CD4-positive, alpha-beta T cell treated with Interleukin-21 for 1 hour (primary cell): ENCODE measurements around the gene ADCY2.
"Not testable (repeated sequence)": the region's sequence is repeated elsewhere in the genome, so short reads cannot be mapped to it uniquely, and the experiment has no call there.

Source experiments
- DNase-seq: peaks from one replicate; pipeline ENCODE4 v3.0.0-alpha.2; 2020

Gene ADCY2

DNA sequence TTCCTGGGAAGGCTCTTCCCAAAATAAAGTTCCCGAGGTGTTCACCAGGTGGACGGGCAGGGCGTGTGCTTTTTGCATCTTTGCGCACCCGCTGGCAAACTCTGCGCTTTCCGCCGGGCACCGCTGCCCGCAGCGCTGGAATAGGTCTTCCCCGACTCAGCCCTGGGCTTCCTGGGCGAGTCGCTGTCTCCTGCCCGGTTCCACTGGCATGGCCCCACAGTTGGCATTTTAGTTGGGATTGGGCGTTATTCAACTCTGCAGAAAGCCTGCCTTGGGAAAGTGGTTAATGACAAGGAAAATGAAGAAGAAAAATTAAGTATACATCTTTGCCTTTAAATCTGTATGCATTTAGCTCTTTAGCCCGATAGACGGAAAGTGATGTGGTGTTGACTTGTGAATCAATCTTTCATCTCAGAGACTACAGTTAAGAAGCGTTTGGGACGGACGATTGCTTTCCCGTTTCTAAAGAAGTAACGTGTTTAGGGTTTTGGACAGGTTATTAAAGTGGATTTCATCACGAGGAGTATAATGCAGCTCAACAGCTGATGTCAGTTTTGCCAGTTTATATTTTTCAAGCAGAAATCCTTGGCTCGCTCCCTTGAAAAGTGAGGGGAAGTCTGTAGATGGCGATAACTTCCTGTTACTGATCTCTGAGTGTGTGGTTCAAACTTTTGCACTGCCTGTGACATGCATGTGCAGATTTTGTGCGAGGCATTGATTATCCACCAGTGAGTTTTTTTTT, 946 bp downstream of the ADCY2 start:
- no peak for DNase-seq

DNA sequence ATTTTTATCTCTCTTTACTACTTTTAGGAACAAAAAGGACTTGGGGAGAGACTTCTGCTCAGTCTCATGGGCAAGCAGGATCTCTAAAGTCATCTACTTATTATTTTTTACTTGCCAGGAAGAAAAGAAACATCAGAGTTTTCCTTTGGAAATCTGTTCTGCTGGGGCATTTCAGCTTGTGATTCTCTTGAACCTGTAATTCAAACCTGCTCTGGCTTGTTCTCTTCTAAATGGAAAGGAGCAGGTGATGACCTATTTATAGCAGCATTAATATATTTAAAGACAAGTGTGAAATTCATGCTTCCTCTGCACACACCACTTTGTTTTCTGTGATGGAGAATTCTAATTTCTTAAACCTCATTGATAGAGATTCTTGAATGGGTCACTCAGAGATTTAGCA, 2.0 kb downstream of the ADCY2 start:
- no peak for DNase-seq

DNA sequence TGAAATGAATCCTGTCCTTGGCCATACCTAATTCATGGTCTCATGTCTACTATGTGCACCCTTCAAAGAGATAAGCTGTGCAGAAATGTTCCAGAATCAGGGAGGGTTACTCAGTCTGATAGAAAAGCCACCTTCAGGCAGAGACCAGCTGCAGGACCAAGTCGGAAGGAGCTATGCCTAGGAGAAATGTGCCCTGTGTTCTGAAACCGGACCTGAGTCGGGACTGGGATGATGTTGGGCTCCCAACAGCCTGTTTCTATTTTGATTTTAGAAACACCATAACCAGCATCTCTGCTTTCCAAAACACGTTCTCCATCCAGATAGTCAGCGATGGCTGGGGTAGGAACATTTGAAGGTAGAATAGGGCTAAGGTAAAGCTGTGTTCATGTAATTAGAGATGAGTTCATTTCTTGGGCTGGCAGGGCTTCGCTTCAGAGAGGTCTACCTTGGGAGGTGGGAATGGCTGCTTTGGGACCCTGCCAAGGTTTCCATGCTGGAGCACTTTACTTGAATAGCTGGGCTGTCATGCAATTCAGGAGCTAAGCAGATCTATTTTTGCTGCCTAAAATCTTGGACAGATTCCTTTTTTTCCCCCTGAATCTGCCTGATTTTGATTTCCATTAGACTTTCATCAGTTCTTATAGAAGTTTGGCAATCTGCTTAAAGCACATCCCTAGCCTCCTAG, 2.8 kb downstream of the ADCY2 start:
- no peak for DNase-seq

DNA sequence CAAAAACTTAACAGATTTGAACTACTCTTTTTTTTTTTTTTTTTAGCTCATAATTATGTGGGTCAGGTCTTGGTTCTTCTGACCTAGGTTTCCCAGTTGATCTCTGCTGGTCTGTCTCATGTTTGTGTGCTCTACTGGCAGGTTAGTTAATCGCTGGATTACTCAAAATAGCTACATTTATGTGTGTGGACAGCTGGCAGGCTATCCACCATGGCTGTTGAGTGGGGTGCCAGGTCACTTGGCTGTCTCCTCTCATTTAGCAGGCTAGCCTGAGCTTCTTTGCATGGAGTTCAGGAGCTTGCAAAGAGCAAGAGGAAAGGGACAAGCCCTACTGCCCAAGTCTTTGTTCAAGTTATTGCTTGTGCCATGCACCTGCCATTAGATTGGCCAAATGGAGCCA, 9.3 kb downstream of the ADCY2 start:
- DNase-seq = no peak

DNA sequence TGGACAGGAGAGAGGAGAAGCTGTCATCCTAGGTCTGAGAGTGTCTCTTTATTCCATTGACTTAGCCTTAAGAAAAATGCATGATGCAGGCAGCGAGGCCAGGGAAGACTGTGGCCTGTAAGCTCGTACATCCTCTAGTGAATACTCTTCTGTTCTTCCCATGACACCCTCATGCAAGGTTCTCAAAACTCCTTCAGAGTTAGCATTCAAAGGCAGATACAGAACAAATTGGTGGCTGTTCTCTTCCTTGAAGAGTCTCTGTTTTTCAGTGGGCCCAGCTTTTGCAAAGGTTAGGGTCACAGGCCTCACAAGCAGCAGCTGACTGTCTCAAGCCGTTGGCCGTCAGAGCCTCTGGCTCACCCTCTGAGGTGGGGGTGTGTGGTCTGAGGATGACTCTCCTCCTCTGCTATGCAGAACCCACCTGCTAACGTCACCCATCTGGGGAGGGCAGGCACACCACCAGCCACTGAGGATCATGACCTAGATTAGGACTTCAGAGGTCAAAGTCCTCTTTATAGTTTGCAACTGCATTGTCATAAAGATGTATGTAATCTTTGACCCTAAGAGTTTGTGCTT, 15.1 kb downstream of the ADCY2 start:
- DNase-seq = no peak

DNA sequence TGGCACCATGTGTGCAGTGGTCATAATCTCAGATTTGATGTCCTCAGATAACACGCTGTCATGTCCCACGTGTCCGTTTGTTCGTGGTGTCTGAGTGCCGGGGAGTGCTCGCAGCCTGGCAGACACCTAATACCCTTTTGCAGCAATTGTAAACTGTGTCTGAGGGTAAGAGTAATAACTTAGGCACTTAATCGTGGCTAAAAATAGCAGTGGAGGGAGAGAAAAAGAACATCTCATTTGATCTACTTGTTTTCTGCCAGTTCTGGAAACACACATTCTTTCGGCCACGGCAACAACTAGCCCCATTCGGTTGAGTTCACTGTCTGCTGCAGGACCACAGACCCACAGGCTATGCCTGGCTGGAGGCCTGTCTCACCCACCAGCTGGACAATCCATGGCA, 16.5 kb downstream of the ADCY2 start:
- no peak for DNase-seq

DNA sequence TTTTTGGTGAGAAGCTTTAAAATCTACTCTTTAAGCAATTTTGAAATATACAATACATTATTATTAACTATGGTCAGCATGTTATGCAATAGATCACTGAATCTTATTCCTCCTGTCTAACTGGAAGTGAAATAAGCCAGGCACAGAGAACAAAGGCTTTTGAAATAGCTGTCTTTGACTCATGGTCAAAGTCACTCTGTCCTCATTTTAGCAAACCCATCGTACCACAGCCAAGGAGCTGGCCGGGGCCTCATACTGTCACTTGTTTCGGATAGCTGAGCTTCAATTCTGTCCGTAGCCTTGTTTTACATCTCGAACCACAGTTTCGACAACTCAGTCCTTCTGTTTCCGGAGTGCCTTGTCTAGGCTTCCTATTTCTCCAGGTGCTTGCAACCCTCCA, 19.2 kb downstream of the ADCY2 start:
- no peak for DNase-seq

DNA sequence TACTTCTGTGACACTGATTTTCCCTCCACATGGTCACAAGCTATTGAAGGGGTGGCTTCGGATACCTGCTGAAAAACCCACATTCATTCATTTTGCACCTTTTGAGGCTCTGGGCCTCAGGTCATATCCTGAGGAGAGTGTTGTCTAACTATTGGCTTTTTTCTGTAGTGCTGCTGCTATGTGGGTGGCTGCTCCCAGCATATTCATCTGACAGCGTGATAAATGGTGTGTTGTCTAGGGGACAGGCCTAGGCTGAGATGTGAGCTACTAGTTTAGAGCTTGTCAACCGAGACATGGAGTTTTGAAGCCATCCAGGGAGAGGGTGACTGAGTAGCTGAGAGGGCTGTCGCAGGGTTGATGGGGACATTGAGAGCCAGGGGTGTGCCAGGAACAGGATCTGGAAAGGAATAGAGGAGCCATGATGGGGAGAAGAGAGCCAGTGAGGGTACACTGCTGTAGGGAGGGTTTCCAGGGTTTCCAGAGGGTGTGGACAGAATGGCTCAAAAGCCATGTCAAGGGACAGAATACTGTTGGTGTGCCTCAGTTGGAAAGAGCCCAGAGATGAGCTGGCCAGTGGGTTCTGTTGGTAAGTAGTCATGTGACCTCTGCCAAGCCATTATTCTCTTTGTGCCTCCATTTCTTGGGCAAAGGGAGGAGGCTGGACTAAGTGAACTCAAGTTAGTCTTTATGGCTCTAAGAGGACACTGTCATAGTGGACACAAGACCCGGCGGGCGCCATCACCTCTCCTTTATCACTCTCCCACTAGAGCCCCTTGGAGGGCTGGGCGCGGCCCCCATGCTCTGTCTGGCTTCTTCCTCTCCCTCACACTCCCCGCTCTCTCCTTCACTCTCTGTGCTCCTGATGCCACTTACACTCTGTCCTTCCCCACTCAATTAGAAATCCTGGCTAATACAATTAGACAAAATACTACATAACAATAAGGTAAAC, 19.9 kb downstream of the ADCY2 start:
- no peak for DNase-seq

DNA sequence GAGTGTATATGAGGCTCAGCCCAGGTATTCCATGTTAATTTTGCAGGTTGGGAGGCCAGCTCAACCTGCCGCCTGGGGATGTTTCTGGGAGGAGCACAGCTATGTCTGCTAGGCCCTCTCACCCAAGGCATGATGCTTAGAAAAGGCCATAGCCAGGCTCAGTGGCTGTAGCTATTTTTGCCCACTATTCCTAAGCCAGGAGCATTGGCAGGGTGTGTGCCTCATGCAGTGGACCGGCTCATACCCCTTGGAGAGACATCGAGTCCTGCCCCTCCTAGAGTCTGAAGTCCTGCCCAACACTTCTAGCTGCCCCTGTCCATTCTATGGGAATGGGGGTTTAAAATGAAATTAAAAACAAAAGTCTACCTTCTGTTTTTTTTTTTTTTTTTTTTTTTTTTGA, 22.3 kb downstream of the ADCY2 start:
- DNase-seq = no peak

DNA sequence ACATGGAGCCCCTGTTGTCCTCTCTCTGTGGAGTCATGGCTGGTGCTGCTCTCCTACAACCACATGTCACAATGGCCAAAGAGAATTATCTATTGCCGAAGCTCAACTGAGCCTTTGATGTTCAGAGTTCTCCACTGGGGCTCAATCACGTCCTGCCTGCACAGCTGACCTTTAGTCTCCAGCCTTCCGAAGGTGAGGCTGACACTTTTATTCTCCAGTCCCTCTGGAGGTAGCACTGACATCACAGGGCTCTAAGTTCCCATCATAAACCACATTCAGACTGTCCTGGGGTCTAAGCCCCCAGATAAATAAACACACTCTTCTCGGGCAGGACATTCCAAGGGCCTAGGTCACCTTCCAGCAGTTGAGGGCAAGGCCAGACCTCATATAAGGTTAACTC, 23.4 kb downstream of the ADCY2 start:
- DNase-seq = no peak

DNA sequence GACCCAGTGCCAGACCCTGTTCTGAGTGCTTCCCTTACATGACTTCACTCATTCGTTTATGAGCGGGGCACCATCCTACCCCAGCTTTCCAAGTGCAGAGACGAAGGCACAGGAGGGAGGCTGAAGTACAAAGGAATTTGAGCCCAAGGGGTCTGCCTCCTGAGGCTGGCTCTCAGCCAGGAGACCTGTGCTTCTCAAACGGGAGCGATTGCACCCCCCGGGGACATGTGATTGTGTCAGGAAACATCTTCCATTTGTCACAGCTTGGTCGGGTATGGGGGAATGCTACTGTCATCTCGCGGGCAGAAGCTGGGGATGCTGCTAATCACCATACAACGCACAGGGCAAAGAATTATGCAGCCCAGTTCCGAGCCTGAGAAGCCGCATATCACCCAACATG, 23.9 kb downstream of the ADCY2 start:
- DNase-seq = no peak

DNA sequence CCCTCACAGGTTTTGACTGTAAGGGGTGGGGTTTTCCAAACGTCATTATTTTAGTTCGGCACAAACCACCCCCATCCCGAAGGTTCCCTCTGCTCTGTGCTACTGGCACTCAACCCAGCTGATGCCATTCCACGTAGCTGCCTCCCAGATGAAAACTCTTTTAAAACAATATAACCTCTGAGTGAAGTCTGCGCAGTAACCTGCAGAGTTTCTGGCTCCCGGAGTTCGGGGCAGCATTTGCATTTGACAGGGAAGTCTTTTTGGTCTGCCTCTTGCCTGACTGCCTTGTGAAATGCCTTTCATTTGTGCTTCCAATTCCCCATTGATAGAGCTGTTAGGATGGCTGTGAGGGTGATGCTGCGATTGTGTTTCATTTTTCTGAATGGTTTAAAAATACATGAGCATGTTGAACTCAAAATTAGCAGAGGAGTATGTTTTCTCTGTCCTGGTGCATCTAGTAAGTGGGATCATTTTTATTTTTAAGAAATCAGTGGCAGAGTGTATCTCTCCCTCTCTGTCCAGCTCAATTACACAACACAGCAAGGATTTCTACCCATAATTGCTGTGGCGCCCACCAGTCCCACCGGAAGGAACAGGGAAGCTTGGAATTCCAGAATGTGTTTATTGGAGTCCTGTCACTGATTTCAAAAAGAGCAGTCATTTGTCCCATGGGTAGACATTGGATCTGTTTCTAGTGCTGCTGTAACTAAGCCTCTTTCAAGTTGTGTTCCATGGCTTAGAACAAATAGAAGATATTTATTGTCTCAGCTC, 24.8 kb downstream of the ADCY2 start:
- no peak for DNase-seq

DNA sequence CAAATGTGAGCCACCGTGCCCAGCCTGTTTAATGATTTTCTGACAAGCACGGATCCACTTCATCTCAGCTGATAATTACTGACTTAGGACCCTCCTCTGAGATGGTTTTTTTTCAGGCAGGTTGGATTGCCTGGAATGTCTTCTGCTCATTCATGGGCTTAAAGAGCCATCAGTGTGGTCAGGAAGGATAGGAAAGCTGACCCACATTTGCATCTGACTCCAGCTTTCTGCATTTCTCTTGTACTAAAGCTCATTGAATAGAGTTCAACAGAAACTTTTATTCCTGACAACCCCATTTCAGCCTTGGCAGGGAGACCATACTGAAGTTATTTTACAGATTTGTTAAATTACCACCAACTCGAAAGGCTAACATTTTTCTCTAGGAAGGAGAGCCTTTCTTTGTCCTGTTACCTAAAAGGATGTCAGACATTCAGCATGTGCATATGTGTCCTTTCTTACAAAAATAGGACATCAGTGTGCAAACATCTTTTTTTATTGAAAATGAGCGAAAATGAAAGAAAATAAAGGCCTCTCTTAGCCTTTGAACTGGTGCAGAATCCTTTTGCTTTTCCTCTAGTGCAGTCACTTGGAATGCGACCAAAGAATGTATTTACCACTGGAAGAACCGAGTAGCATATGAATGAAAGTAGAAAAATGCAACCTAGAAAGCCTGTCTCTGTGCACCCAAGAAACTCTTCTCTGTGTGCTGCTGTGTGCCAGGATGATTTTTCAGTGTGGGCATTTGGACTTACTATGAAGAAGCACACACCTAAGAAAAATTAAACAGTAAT, 26.6 kb downstream of the ADCY2 start:
- no peak for DNase-seq

DNA sequence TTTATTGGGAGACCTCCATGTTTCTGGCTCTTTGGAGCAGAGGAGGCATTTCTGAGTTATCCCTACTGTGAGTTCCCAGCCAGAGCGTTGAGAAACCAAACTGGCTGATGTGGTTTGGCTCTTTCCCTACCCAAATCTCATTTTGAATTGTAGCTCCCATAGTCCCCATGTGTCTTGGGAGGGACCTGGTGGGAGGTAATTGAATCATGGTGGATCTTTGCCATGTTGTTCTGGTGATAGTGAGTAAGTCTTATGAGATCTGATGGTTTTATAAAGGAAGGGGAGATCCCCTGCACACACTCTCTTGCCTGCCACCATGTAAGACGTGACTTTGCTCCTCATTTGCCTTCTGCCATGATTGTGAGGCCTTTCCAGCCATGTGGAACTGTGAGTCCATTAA, 27.3 kb downstream of the ADCY2 start:
- DNase-seq = not testable (repeated sequence)

DNA sequence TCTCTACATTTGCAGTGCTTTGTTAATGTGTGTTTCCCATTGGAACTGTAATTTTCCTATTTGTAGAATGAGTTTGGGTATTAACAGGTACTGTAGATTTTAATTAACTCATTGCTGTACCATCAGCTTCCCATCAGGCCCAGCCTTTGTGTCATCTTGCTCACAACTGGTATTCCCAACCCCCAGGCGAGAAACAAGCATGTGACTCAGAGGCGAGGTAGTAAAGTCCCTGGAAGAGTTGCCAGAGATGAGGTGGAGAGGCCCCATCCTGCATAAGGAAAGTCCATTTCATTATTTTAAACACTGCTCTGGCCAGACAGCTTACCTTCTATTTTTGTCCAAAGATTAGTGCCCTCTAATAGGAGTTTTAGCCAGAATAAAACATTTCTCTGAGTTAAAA, 29.9 kb downstream of the ADCY2 start:
- no peak for DNase-seq

DNA sequence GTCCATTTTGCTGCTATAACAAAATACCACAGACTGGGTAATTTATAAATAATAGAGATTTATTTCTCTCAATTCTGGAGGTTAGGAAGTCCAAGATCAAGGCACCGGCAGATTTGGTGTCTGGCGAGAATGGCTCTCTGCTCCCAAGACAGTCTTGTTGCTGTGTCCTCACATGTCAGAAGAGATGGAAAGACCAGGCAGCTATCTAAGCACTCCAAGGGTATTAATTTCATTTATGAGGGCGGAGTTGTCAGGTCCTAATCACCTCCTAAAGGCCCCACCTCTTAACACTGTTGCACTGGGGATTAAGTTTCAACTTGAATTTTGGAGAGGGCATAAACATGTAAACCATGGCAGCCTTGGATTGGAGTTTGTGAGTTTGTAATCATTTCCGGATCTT, 30.3 kb downstream of the ADCY2 start:
- no peak for DNase-seq

DNA sequence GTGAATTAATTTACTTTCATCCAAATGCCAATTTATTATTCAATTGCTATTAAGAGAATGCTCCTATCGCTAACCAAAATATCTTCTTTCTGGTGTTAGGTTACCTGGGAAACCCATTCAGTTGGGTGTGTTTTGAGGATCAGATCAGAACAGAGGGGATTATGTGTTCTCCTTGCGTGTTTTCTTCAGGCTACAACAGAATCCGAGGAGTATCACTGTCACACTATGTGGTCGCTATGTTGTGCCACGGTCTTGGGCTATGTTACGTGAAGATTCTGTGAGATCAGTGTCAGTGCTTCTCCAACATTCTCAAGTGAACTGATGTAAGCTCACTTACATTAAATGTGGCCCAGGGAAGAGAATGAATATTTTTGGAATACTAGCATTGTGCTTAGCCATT, 39.0 kb downstream of the ADCY2 start:
- DNase-seq = no peak

DNA sequence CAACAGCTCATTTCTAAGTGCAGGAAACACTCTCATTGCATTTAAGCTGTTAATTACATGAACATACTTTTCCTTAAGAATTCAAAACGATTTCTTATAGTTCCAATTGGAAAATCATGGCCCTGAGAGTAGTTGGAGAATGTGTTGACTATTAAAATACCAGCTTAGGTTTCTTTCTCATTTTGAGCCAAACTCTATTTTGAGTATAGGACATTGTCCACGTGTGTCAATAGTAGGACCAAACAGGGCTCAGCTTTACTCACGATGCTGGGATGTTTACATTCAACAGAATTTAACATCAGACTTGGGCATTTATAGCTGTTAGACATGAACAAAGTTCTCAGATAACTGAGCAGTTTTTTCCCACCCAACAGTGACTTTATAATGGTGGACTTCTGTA, 39.6 kb downstream of the ADCY2 start:
- no peak for DNase-seq

DNA sequence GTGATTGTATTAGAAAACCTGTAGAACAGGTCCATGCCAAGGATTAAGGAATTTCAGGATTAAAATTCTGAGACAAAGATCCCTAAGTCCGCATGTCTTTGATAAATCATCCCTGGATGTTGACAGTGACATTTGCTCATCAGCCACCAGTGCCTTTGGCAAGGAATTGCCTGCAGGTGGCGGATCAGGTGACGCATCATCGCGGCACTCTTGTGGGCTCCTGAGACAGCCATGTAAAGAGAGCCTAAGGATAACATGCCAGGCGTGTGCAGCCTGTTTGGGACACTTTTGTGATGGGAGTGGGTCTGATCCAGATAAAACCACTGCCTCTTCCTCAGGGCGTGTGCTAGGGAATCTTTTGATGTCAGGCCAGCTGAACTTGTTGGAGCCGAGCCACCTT, 40.6 kb downstream of the ADCY2 start:
- DNase-seq = no peak

DNA sequence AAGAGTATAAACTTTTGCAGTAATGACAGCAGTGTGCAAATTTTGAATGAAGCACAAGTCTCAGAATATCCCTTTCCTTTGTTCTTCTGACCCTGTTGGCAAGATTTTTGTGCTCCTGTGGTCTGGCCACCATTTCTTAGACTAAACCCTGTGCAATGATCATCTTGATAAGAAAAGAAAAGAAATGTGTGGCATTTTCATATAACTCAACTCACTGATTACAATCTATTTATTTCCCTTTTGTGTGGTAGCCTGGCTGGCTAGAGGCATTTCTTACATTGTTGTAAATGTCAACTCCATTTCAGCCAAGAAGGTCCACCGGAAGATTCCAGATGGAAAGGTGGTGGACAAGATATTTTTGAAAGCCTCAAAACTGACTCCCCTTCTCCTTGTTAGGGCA, 41.9 kb downstream of the ADCY2 start:
- DNase-seq = no peak

DNA sequence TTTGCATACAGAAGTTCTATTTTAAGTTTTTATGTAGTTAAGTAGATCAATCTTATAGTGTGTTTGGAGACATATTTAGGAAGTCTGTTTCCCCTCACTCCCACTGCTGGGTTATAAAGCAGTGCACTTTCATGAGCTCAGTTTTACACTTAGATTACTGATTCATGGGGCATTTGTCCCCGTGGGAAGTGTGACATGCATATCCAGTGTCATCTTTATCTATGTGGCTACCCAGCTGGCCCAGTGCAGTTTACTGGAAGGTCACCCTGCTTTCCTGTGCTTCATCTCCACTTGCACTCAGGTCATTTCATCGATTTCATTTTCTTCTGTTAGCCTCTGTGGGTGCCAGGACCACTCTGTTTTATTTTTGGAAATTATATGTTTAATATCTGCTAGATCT, 49.1 kb downstream of the ADCY2 start:
- no peak for DNase-seq

DNA sequence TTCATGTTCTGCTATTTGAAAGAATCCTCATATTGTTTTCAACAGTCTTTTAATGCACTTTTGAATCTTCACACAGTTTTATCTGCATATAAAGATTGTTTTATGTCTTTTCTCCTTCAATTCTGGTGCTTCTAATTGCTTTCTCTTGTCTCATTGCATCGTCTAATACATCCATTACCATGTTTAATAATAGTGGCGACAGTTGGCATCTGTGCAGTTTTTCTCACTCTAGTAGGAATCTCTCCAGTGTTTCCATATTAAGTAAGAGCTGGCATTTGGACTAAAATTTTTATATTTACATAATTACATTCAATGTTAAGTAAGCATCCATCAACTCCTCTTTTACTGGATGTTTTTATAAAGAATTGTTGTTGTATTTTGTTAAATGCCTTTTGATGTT, 49.9 kb downstream of the ADCY2 start:
- DNase-seq = no peak
